Posterior vena cava (tissue), 2 donors: ENCODE data around the gene WDR81. TPM values are rescaled to one million over a fixed set of nuclear protein-coding genes. Genes with fewer than 3 reads are reported as not detected.

Source experiments
- total RNA-seq, 2 donors: library from RNA; stranded (reverse); fragmentation: NEBNext Ultra II Directional; extraction: Animal tissue kit (Norgen Biotek cat#: 25700); gene quantifications; one replicate each; pipeline ENCODE4 v1.2.1, GENCODE V29; 2021
- donor health status: DM: yes; HTN: yes; CAD: no.
- donor health status: DM: yes; HTN: yes; CAD: no.

Gene WDR81
- total RNA-seq, 2 donors from 2014 or later: 26.3 to 30.8 TPM

Other genes starting within 250 kb of the WDR81 start
- 100 to 1,000 TPM; 270 to 381 TPM for gene MYO1C, start 232.0 kb upstream of the WDR81 start, total RNA-seq
- 10 to 100 TPM; 23.5 to 25.2 TPM for gene INPP5K, start 208.1 kb upstream of the WDR81 start, total RNA-seq
- 10 to 100 TPM; 68.4 to 90.3 TPM for gene PITPNA, start 161.9 kb upstream of the WDR81 start, total RNA-seq
- 10 to 100 TPM in 1 of 2 donors, 1 to 10 TPM in 1; 9.5 to 16.9 TPM for gene SLC43A2, start 95.9 kb upstream of the WDR81 start, total RNA-seq
- 10 to 100 TPM; 13.0 to 13.9 TPM for gene SCARF1, start 79.0 kb upstream of the WDR81 start, total RNA-seq
- gene RILP, start 74.8 kb upstream of the WDR81 start, total RNA-seq: 10 to 100 TPM; 10.3 to 13.0 TPM
- gene PRPF8, start 39.8 kb upstream of the WDR81 start, total RNA-seq: 100 to 1,000 TPM; 173 to 190 TPM
- gene TLCD2, start 14.3 kb upstream of the WDR81 start, total RNA-seq: 1 to 10 TPM; 7.6 to 8.2 TPM
- gene SERPINF2, start 18.2 kb downstream of the WDR81 start, total RNA-seq: 10 to 100 TPM; 40.7 to 41.7 TPM
- gene SERPINF1, start 37.4 kb downstream of the WDR81 start, total RNA-seq: 1,000 to 10,000 TPM in 1 of 2 donors, 100 to 1,000 TPM in 1; 710 to 1,223 TPM
- 10 to 100 TPM; 16.8 to 19.7 TPM for gene SMYD4, start 105.2 kb downstream of the WDR81 start, total RNA-seq
- 10 to 100 TPM; 77.3 to 86.2 TPM for gene RPA1, start 105.3 kb downstream of the WDR81 start, total RNA-seq